ENCODE measurements around the gene DFFA.
"Not testable (repeated sequence)": the region's sequence is repeated elsewhere in the genome, so short reads cannot be mapped to it uniquely, and the experiment has no call there.

DFFA gene

GRCh38 chr1:10467078-10467477 is 5.3 kb downstream of the DFFA start:
- no peak for DNase-seq

GRCh38 chr1:10459184-10459583 is 13.1 kb downstream of the DFFA start:
- no peak for DNase-seq

GRCh38 chr1:10457875-10458274 is 14.5 kb downstream of the DFFA start:
- no peak for DNase-seq

DNA sequence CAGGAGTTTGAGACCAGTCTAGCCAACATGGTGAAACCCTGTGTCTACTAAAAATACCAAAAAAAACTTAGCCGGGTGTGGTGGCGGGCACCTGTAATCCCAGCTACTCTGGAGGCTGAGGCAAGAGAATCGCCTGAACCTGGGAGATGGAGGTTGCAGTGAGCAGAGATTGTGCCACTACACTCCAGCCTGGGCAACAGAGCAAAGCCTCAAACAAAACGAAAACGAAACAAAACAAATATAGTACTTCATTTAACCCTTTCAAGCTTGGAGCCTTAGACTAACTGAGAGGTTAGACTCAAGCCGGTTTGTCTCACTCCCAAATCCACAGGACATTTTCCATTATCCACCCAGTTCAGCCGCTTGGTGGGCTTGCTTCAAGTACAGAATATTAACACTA is 14.9 kb downstream of the DFFA start:
- DNase-seq, result not testable (repeated sequence)

DNA sequence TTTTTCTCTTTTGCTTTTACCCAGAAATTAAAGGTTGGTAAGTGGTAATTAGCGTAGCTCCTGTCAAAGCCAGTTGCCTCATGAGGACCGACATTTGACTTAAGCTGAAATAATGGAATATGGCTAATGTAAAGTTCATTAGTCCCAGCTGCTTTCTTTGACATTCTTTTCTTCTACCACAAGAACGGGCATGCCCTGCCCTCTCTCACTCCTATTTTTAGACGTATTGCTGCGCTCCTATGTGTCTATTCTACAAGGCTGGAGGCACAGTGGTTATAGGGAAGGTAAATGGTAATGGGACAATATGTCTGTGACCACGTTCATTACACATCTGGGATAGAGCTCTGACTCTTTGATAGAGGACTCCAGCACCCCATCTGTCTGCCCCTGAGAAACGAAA is 15.7 kb downstream of the DFFA start:
- no peak for DNase-seq

GRCh38 chr1:10456048-10456447 is 16.3 kb downstream of the DFFA start:
- DNase-seq, result no peak

GRCh38 chr1:10451287-10451686 is 21.0 kb downstream of the DFFA start:
- no peak for DNase-seq

- no peak for DNase-seq
These were observed 21.5 kb downstream of the DFFA start for GRCh38 chr1:10450836-10451235.

GRCh38 chr1:10450156-10450814 is 22.0 kb downstream of the DFFA start:
- DNase-seq, result no peak

- peak in 1 of 56 donors; percentile 13 for DNase-seq
These were observed 22.6 kb downstream of the DFFA start, which contains the start of gene CORT for GRCh38 chr1:10449751-10450150. TSS of gene CORT (plus strand) at chr1:10450031. CDS start at chr1:10450224, 193 bp downstream.

DNA sequence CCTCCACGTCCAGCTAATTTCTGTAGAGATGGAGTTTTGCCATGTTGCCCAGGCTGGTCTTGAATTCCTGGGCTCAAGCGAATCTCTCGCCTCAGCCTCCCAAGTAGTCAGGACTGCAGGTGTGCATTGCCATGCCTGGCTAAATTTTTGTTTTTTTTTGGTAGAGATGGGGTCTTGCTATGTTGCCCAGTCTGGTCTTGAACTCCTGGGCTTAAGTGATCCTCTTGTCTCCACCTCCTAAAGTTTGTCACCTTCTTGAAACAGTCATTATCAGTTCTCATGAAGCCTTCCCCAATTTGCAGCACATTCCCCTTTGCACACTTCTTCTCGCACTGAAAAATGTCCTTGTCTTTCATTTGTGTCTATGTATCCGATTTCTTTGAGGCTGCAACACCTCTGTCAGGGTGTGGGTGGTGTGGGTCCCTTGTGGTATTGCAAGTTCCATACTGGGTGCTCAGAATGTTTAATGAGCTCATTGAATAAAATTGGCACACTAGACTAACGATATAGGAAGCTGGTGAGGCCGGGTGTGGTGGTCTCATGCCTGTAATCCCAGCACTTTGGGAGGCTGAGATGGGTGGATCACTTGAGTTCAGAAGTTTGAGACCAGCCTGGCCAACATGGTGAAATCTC is 25.4 kb downstream of the DFFA start:
- DNase-seq, result no peak

GRCh38 chr1:10444795-10445397 is 27.4 kb downstream of the DFFA start:
- no peak for DNase-seq

- DNase-seq, result no peak
These were observed 28.1 kb downstream of the DFFA start for GRCh38 chr1:10444248-10444647.

DNA sequence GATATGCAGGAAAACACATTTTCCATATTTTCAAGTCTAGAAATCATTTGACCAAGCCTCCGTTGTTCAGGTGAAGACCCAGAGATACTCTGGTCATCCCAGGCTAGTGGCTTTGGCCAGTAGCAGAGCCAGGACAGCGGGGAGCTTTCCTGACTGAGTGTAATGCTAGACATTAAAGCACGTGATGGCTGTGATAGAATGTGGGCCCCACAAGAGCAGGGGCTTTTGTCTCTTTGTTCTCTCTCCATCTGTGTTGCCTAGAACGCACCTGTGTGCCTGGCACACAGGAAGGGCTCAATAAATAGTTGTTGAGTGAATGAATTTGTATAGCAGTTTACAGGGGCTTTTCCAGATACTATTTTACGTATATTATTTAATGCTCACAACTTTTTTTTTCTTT is 31.5 kb downstream of the DFFA start:
- no peak for DNase-seq

GRCh38 chr1:10440305-10440704 is 32.0 kb downstream of the DFFA start:
- DNase-seq, result no peak

DNA sequence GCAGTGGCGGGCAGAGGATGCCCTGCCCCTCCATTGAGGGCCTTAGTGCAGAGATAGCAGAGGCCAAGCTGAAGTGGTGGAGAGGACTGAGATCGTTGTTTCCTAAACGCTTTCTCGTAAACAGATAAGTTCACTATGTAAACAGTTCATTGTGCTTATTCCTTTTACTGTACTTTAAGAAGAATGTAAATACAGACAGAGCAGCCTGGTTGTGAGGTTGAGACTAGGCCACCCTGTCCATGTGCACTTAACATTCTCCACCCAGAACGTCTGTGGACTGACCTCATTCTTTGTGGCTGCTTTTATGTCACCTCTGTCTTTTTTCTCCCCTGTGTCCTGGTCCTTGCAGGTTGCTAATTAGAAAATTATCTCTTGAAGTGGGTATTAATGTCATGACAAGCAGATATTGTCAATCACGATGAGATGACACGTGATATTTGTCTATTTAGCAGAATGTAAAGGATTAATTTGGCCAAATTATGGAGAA is 33.6 kb downstream of the DFFA start:
- DNase-seq, result no peak

- DNase-seq, result no peak
These were observed 35.3 kb downstream of the DFFA start for GRCh38 chr1:10437052-10437451.

DNA sequence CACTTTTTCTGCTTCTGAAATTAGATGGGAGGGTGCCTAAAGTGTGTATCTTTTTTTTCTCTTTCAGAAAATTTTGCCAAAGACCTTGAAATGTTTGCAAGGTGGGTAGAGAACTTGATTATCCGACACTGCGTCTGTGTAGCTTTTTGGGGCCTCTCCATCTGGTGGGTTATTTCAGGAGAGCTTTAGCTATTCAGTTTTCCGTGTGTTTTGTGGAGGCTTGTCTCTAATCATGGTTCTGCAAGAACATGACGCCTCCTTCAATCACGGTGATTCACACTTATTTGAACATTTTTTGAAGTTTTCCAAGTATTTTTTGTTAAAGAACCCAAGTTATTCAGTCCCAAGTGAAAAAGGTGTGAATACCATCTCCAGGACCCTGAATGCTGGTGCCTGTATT is 37.7 kb downstream of the DFFA start:
- peak in 1 of 56 donors; percentile 3 for DNase-seq

GRCh38 chr1:10433790-10434189 is 38.5 kb downstream of the DFFA start:
- DNase-seq, result no peak

GRCh38 chr1:10432910-10433700 is 39.2 kb downstream of the DFFA start:
- no peak for DNase-seq

DNA sequence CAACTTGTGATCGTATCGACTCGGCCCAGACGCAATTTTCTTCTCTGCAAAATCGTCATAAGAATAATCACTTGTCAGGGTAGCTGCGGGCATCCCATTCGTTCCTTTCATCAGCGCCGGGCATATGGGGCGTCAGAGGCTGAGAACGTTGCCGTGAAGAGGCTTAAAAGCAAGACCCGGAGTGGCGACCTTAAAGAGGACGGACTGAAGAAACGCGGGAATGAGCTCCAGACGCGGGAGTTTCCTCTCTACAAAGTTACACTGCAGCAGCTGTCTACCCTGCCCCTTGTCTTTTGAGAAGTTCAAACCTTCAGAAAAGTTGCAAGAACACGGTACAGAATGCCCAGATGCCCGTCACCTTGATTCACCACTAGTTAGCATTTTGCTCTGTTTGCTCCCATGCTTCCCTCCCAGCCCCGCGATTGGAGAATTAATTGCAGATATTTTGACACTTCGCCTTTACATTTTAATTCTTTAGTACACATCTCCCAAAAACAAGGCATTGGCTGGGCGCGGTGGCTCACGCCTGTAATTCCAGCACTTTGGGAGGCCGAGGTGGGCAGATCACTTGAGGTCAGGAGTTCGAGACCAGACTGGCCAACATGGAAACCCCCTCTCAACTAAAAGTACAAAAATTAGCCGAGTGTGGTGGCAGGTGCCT is 41.1 kb downstream of the DFFA start:
- DNase-seq, result no peak

All from amygdala (tissue), 56 donors.